HL-60 (cell line): ENCODE measurements around the gene ATRN.

ENCODE experiments used
- CTCF ChIP-seq: IDR thresholded peaks from one replicate; pipeline ENCODE4 v1.5.1; 2011; ENCODE audit warnings: low read length, control low read depth, inconsistent platforms; ENCODE audit not compliant: insufficient read depth
- GABPA ChIP-seq: IDR thresholded peaks from 2 replicates; pipeline ENCODE4 v1.6.1; 2012; ENCODE audit warnings: low read depth
- POLR2AphosphoS5 ChIP-seq: IDR thresholded peaks from 2 replicates; pipeline ENCODE4 v1.6.1; 2012; ENCODE audit warnings: low read depth
- TF ChIP-seq, protein P1 (sequence below): IDR thresholded peaks from 2 replicates; pipeline ENCODE4 v1.6.1; 2012; ENCODE audit warnings: low read depth; ENCODE audit not compliant: insufficient replicate concordance

DNA sequence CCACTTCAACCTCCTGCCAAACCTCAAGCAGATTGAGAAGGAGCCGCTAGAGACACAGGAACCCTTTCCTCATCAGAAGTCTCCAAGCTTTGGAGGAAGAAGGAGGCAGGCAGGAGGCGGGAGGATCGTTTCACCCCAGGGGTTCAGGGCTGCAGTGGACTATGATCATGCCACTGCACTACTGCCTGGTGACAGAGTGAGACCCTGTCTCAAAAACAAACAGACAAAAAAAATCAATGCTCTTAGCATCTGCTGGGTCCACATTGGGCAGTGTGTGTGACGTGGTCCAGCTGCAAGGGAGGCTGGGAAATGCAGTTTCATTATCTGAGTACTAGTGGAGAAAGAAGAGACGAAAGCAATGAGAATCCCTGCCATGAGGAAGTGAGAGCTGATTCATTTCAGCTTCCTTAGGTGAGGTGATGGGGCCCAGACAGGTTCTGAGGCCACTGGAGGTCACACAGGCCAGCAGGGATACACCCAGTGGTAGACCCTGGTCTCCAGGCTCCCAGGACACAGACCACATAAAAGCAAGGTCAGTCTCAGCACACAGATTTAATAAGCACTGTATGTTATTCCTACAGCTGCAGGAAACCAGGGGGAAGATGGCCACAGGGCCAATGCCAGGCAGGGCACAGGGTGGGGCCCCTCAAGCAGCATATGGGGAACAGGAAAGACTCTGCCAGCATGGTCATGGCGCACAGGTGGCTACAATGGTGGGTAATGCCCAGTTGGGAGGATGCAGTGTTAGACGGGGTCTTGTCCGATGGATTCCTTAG, 188.1 kb downstream of the ATRN start:
- no peak for TF ChIP-seq CTCF
- TF ChIP-seq, protein P1, sequence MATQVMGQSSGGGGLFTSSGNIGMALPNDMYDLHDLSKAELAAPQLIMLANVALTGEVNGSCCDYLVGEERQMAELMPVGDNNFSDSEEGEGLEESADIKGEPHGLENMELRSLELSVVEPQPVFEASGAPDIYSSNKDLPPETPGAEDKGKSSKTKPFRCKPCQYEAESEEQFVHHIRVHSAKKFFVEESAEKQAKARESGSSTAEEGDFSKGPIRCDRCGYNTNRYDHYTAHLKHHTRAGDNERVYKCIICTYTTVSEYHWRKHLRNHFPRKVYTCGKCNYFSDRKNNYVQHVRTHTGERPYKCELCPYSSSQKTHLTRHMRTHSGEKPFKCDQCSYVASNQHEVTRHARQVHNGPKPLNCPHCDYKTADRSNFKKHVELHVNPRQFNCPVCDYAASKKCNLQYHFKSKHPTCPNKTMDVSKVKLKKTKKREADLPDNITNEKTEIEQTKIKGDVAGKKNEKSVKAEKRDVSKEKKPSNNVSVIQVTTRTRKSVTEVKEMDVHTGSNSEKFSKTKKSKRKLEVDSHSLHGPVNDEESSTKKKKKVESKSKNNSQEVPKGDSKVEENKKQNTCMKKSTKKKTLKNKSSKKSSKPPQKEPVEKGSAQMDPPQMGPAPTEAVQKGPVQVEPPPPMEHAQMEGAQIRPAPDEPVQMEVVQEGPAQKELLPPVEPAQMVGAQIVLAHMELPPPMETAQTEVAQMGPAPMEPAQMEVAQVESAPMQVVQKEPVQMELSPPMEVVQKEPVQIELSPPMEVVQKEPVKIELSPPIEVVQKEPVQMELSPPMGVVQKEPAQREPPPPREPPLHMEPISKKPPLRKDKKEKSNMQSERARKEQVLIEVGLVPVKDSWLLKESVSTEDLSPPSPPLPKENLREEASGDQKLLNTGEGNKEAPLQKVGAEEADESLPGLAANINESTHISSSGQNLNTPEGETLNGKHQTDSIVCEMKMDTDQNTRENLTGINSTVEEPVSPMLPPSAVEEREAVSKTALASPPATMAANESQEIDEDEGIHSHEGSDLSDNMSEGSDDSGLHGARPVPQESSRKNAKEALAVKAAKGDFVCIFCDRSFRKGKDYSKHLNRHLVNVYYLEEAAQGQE = no peak
- TF ChIP-seq POLR2AphosphoS5 = no peak
- no peak for TF ChIP-seq GABPA
